GM12873 (cell line): Measurements from ENCODE around the gene SLC4A1.

Source experiments
- TF ChIP-seq, protein P1 (sequence below): IDR thresholded peaks from 2 replicates; pipeline ENCODE4 v1.5.1; 2012; ENCODE audit warnings: low read depth, mild to moderate bottlenecking, moderate library complexity, low read length, control low read depth; ENCODE audit not compliant: insufficient read depth; ENCODE audit errors: missing control alignments

The SLC4A1 gene

GRCh38 chr17:44205962-44206824 lies 61.7 kb downstream of the SLC4A1 start:
- TF ChIP-seq, protein P1, sequence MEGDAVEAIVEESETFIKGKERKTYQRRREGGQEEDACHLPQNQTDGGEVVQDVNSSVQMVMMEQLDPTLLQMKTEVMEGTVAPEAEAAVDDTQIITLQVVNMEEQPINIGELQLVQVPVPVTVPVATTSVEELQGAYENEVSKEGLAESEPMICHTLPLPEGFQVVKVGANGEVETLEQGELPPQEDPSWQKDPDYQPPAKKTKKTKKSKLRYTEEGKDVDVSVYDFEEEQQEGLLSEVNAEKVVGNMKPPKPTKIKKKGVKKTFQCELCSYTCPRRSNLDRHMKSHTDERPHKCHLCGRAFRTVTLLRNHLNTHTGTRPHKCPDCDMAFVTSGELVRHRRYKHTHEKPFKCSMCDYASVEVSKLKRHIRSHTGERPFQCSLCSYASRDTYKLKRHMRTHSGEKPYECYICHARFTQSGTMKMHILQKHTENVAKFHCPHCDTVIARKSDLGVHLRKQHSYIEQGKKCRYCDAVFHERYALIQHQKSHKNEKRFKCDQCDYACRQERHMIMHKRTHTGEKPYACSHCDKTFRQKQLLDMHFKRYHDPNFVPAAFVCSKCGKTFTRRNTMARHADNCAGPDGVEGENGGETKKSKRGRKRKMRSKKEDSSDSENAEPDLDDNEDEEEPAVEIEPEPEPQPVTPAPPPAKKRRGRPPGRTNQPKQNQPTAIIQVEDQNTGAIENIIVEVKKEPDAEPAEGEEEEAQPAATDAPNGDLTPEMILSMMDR, result peak; percentile 14

DNA sequence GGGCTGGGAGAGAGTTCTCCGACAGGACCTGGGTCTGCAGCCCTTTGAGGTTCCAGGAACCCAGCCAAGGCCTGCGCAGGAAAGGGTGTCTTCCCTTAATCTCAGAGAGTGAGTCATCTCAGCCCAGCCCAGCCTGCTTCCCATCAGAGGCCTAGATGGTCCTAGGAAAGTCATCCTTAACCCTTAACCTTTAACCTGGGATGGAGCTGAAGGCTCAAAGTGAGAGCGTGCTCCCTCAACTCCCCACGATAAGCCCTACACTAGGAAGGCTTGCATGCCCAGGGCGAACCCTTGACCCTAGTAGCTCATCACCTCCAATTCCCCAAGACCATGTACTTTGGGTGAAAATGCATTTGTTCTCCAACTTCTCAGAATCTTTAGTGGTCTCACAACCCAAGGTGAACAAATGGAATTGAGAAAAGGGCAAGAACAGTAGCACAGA lies 63.5 kb downstream of the SLC4A1 start:
- TF ChIP-seq, protein P1, result no peak

DNA sequence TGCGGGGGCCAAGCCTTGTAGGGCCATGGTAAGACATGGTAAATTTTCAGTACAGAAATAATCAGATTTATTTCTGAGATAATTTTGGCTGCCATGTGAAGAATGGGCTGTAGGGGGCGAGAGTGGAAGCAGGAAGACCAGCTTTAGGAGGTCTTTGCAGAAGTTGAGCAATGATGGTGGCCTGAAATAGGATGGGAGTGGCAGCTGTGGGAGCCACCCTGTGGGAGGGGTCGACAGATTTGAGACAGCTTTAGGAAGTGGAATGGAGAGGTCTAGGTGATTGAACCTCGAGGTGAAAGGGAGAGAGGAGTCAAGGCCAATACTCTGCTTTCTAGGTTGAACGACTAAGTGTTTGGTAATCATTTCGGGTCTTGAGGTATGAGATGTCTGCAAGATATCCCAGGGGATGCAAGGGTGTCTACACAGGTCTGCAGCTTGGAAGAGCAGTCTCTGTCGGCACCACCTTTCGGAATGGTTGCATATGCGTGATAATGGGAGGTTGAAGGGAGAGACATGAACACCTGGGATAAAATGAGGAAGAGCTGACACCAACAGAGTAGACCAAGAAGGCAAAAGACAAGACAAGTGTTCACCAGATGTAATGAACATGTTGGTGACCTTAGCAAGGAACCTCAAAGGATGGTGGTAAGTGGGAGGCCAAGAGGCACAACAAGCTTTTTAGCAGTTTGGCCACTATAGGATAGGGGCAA lies 64.0 kb downstream of the SLC4A1 start:
- TF ChIP-seq, protein P1, result peak; percentile 82

- TF ChIP-seq, protein P1, result no peak
Measured at GRCh38 chr17:44202756-44203155, 65.2 kb downstream of the SLC4A1 start.

GRCh38 chr17:44200478-44201155 lies 67.3 kb downstream of the SLC4A1 start:
- TF ChIP-seq, protein P1, result no peak

GRCh38 chr17:44199553-44200477 lies 68.1 kb downstream of the SLC4A1 start, which contains the start of gene ATXN7L3:
Gene ATXN7L3, minus strand, starts transcription at chr17:44199884. Its CDS starts 1,814 bp downstream, at chr17:44198070.
- TF ChIP-seq, protein P1, result no peak
